ENCODE data around the gene ZNF519.

The ZNF519 gene

DNA sequence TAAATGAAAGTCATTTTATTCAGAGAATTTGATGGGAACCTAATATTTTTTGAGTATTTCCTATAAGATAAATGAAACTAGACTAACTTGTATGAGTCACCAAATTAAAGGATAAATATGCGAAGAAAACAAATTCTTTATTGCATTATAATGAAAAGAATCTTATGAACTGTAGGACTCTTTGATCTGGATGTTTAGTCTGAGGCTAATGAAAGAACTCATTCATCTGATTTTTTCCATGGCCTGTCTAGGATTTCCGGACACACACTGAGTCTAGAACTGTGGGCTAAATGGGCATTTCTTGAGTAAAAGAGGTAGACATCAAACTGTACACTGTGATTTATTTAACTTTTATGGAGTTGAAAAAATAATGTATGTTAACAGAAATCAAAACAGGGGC, 43.0 kb downstream of the ZNF519 start:
- TF ChIP-seq, protein P1, sequence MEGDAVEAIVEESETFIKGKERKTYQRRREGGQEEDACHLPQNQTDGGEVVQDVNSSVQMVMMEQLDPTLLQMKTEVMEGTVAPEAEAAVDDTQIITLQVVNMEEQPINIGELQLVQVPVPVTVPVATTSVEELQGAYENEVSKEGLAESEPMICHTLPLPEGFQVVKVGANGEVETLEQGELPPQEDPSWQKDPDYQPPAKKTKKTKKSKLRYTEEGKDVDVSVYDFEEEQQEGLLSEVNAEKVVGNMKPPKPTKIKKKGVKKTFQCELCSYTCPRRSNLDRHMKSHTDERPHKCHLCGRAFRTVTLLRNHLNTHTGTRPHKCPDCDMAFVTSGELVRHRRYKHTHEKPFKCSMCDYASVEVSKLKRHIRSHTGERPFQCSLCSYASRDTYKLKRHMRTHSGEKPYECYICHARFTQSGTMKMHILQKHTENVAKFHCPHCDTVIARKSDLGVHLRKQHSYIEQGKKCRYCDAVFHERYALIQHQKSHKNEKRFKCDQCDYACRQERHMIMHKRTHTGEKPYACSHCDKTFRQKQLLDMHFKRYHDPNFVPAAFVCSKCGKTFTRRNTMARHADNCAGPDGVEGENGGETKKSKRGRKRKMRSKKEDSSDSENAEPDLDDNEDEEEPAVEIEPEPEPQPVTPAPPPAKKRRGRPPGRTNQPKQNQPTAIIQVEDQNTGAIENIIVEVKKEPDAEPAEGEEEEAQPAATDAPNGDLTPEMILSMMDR (IDR thresholded peaks at IDR 0.05; ENCODE audit: insufficient read depth, low read depth, low read length, missing control alignments): no peak

DNA sequence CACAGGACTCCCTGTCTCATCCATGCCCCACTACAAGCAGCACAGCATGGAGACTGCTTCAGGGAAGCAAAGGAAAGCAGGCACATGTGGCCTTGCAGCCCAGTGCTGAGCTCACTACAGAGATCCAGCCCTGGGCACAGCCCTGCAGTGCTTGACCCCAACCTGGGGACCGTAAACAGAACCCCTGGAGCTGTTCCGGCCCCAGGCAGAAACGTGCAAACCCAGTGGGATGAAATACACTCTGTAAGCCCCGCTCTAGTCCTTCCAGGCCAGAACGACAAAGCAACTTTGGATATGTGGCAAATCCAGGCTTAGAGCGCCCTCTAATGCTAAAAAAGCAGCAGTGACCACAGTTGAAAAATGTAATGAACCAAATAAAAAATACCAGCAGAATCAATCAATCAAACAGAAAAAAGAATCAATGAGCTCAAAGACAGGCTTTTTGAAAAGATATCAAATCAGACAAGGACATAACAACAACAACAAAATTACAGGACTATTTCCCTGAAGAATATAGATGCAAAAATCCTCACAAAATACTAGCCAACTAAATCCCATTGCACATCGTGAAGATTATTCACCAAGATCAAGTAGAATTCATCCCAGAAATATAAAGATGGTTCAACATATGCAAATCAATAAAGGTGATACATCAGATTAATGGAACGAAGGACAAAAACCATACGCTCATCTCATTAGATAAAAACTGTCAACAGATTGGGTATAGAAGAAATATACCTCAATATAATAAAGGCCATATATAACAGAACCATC, 45.6 kb downstream of the ZNF519 start:
- DNase-seq (ENCODE audit: low read depth): peak; percentile 29

More for the DNA sequence above, 43.0 kb downstream of the ZNF519 start:
- H3K4me3 ChIP-seq (ENCODE audit: low read length): no peak overlapping the region
- DNase-seq (ENCODE audit: low read depth): no peak

DNA sequence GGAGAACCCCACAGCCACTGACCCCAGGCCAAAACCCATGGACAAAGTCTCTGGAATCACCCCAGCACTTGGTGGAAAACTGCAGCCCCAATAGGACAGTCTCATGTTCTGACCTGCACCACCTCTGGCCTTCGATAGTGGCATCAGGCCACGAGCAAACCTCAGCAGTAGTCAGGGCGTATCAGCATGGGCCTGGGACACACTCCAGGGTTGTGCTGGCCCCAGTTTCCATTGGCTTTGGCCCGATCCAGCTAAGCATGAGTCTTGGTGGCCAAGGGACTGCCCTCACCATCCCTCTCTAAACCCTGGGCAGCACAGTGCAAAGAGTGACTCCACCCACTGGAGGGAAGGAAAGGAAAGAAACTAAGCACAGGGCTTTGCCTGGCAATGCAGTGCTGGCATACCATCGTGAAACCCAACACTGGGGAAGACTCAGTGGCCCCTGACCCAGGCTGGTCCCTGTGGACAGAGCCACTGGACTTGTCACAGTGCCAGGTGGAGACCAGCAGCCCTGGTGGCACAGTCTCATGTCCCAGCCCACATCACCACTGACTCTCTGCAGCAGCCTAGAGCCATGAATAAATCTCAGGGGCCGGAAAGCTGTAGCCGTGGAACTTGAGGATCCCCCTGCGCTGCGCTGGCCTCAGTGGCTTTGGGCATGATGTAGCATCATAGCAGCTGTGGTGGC, 46.3 kb downstream of the ZNF519 start:
- TF ChIP-seq, protein P1 (IDR thresholded peaks at IDR 0.05; ENCODE audit: insufficient read depth, low read depth, low read length, missing control alignments): no peak
- H3K4me3 ChIP-seq (ENCODE audit: low read length): no peak overlapping the region
- no peak for DNase-seq (ENCODE audit: low read depth)

More for the DNA sequence above, 45.6 kb downstream of the ZNF519 start:
- TF ChIP-seq, protein P1 (IDR thresholded peaks at IDR 0.05; ENCODE audit: insufficient read depth, low read depth, low read length, missing control alignments): peak; percentile 71
- H3K4me3 ChIP-seq (ENCODE audit: low read length): no peak overlapping the region

DNA sequence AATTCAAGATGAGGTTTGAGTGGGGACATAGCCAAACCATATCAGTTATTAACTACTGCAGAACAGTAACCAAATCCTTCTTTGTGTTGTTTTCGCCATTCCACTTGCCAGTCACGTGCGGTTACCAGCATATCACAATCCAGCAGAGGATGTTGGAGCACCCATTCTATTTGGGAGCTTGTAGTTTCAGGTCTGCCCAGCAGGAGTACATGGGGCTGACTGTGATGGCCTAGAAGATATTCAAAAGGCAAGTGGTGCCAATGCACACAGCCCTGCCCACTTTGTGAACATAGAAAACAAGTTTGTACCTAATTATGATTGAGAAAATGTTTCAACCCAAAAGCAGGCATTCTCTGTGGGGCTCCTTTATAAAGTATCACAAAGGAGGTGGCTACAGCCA, 57.0 kb downstream of the ZNF519 start:
- DNase-seq (ENCODE audit: low read depth): no peak
- TF ChIP-seq, protein P1 (IDR thresholded peaks at IDR 0.05; ENCODE audit: insufficient read depth, low read depth, low read length, missing control alignments): peak; percentile 10
- no peak overlapping the region for H3K4me3 ChIP-seq (ENCODE audit: low read length)

DNA sequence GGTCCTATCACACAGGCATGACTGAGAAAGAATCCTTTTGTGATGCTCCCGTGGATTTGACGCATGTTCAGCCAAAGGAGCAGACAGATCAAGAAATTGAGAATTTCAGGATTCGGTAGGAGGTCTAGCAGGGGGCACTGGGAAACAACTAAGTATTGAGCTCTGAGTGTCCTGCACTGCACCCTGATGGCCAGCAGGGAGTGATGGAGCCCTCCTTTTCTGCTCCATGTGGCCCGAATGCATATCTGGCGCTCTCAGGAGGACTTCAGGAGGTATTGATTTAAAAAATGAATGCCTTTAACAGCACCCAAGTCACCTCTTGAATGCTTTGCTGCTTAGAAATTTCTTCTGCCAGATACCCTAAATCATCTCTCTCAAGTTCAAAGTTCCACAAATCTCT, 58.0 kb downstream of the ZNF519 start:
- no peak overlapping the region for H3K4me3 ChIP-seq (ENCODE audit: low read length)
- no peak for DNase-seq (ENCODE audit: low read depth)
- TF ChIP-seq, protein P1 (IDR thresholded peaks at IDR 0.05; ENCODE audit: insufficient read depth, low read depth, low read length, missing control alignments): peak; percentile 15

DNA sequence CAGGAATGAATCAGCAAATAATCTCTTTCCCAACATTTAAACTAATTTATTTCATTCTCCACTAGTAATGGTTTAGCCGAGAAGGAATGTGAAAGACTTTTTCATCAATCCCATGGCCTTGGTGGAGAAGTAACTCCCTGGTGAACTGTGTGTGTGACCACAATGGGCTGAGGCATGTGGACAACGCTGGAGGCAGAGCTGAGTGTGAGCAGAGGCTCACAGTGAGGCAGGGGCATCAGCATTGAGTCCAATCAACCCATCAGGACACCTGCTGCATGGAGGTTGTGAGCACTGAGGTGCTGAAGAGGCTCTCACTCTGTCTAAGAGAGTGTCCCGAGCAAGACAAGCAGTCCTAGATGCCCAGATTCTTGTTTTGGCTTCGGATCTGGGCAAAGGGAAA, 78.6 kb downstream of the ZNF519 start:
- no peak for DNase-seq (ENCODE audit: low read depth)
- H3K4me3 ChIP-seq (ENCODE audit: low read length): no peak overlapping the region
- TF ChIP-seq, protein P1 (IDR thresholded peaks at IDR 0.05; ENCODE audit: insufficient read depth, low read depth, low read length, missing control alignments): no peak

Measured in epithelial cell of esophagus (primary cell).